Spleen (tissue), 7 donors: ENCODE results near the gene ITGAV.

Experiments
- CTCF ChIP-seq, 11 experiments: fragments of 200-600 bp in 7 of 11; fragments of 450-650 bp in 4 of 11; sonication (generic) in 4 of 11; IDR thresholded peaks in 8 of 11; conservative IDR thresholded peaks in 3 of 11; 1 replicate in 7 of 11; 2 replicates in 4 of 11; pipeline versions ENCODE4 v1.4.0 to v1.8.0; 2016 to 2021; ENCODE audit warnings: antibody characterized with exemption in 11 of 11, inconsistent platforms in 4 of 11, mild to moderate bottlenecking in 1 of 11
- POLR2AphosphoS5 ChIP-seq, 3 donors: sonication (generic); formaldehyde crosslinking; IDR thresholded peaks; one replicate each; pipeline ENCODE4 v1.5.1; 2017; ENCODE audit warnings: antibody characterized with exemption in 3 of 3
- donor health status: DM: no; HTN: no; CAD: no; lungs with moderate emphysema.
- donor health status: DM: no; HTN: no; CAD: no.
- donor health status: DM: no; HTN: no; CAD: no.

- TF ChIP-seq CTCF (IDR thresholded peaks at IDR 0.05 in 8 of 11, conservative IDR thresholded peaks at IDR 0.05 in 3 of 11) (no peak), POLR2AphosphoS5 (IDR thresholded peaks at IDR 0.05) (no peak)
These were observed 9.4 kb downstream of the ITGAV start for GRCh38 chr2:186599186-186599778.
